K562 (cell line): ENCODE measurements around the gene C1orf167. TPM values are rescaled to one million over a fixed set of nuclear protein-coding genes. Genes with fewer than 3 reads are reported as not detected.

Experiments used
- BACH1 ChIP-seq: fragments of 200-800 bp; sonication (Bioruptor generic); IDR thresholded peaks from 2 replicates; pipeline ENCODE4 v1.6.1; 2016; ENCODE audit warnings: missing genetic modification characterization, missing compliant biosample characterization
- C11orf30 ChIP-seq: fragments of 450-650 bp; IDR thresholded peaks from 2 replicates; pipeline ENCODE4 v1.6.1; 2016; ENCODE audit warnings: low read depth, mild to moderate bottlenecking
- CBFA2T2 ChIP-seq: fragments of 450-650 bp; conservative IDR thresholded peaks from 2 replicates; pipeline ENCODE4 v1.6.1; 2017; ENCODE audit warnings: mild to moderate bottlenecking
- EHMT2 ChIP-seq: fragments of 450-650 bp; IDR thresholded peaks from 2 replicates; pipeline ENCODE4 v1.6.1; 2018; ENCODE audit warnings: antibody characterized with exemption
- FOXA1 ChIP-seq: fragments of 450-650 bp; IDR thresholded peaks from 2 replicates; pipeline ENCODE4 v1.6.1; 2016; ENCODE audit warnings: mild to moderate bottlenecking, borderline replicate concordance
- FUS ChIP-seq: fragments of 200-400 bp; formaldehyde crosslinking; optimal IDR thresholded peaks from 2 replicates; pipeline ENCODE3; 2017; ENCODE audit warnings: low read depth, low read length
- HIVEP1 ChIP-seq: fragments of 250-450 bp; sonication (Bioruptor Pico); IDR thresholded peaks from 2 replicates; pipeline ENCODE4 v1.4.0; 2020; ENCODE audit warnings: mild to moderate bottlenecking
- KLF13 ChIP-seq: fragments of 450-650 bp; IDR thresholded peaks from 2 replicates; pipeline ENCODE4 v1.6.1; 2016; ENCODE audit warnings: missing genetic modification characterization, low read depth, mild to moderate bottlenecking, missing compliant biosample characterization, moderate library complexity, borderline replicate concordance
- MEIS2 ChIP-seq: fragments of 450-650 bp; IDR thresholded peaks from 2 replicates; pipeline ENCODE4 v1.6.1; 2014; ENCODE audit warnings: mild to moderate bottlenecking; ENCODE audit not compliant: partially characterized antibody
- PTTG1 ChIP-seq: fragments of 450-650 bp; IDR thresholded peaks from 2 replicates; pipeline ENCODE4 v1.6.1; 2016; ENCODE audit warnings: low read depth, mild to moderate bottlenecking, missing genetic modification characterization, missing compliant biosample characterization
- PYGO2 ChIP-seq: fragments of 450-650 bp; IDR thresholded peaks from 2 replicates; pipeline ENCODE4 v1.6.1; 2016; ENCODE audit warnings: mild to moderate bottlenecking, missing genetic modification characterization, moderate library complexity, missing compliant biosample characterization
- SLC30A9 ChIP-seq: fragments of 250-450 bp; sonication (Bioruptor Pico); IDR thresholded peaks from 2 replicates; pipeline ENCODE4 v1.8.0; 2022; ENCODE audit warnings: mild to moderate bottlenecking, moderate library complexity
- SMAD2 ChIP-seq: fragments of 150-350 bp; IDR thresholded peaks from 2 replicates; pipeline ENCODE4 v1.6.1; 2014; ENCODE audit warnings: low read depth, mild to moderate bottlenecking, low read length
- ZFP36 ChIP-seq: fragments of 150-350 bp; IDR thresholded peaks from 2 replicates; pipeline ENCODE4 v1.6.1; 2018; ENCODE audit warnings: low read length, low read depth; ENCODE audit not compliant: partially characterized antibody
- ZNF408 ChIP-seq: fragments of 250-450 bp; sonication (Bioruptor Pico); IDR thresholded peaks from 2 replicates; pipeline ENCODE4 v1.4.0; 2020; ENCODE audit warnings: low read depth, mild to moderate bottlenecking, moderate library complexity
- polyA plus RNA-seq, 8 experiments: library from polyadenylated mRNA; depleted of rRNA in 4 of 8; stranded (reverse) in 5 of 8; unstranded in 3 of 8; fragments of >200 nt; fragmentation: Nextera tagmentation in 2 of 8; fragmentation: Illumina TruSeq in 1 of 8; extraction: Ambion mirVana in 2 of 8; extraction: Trizol in 1 of 8; gene quantifications; 2 replicates each; pipeline versions ENCODE4 v1.2.1 to v1.2.3, GENCODE V29; 2011 to 2014; ENCODE audit warnings: inconsistent platforms in 1 of 8, missing spikeins in 1 of 8
- total RNA-seq, 7 experiments: library from RNA; depleted of rRNA in 6 of 7; stranded (reverse); fragments of >200 nt in 6 of 7; fragmentation: Illumina TruSeq in 2 of 7; extraction: Trizol in 2 of 7; gene quantifications; 2 replicates each; pipeline versions ENCODE4 v1.2.1 to v1.2.3, GENCODE V29; 2011 to 2021; ENCODE audit warnings: low replicate concordance in 1 of 7
- TF ChIP-seq, protein P1 (sequence below), 3 experiments: fragments of 200-800 bp in 1 of 3; sonication (Bioruptor generic) in 1 of 3; sonication (generic) in 1 of 3; formaldehyde crosslinking in 1 of 3; IDR thresholded peaks; 2 replicates each; pipeline versions ENCODE4 v1.6.1 to v1.8.0; 2016 to 2022; ENCODE audit warnings: mild to moderate bottlenecking in 2 of 3, missing compliant biosample characterization in 2 of 3, missing genetic modification characterization in 2 of 3, missing genetic modification reagents in 1 of 3
- TF ChIP-seq, protein P2 (sequence below): fragments of 450-650 bp; IDR thresholded peaks from 2 replicates; pipeline ENCODE4 v1.6.1; 2014; ENCODE audit warnings: low read depth, mild to moderate bottlenecking, moderate library complexity, borderline replicate concordance
- TF ChIP-seq, protein P3 (sequence below): fragments of 200-800 bp; sonication (Bioruptor generic); IDR thresholded peaks from 2 replicates; pipeline ENCODE4 v1.6.1; 2016; ENCODE audit warnings: missing genetic modification characterization, missing compliant biosample characterization

Gene C1orf167
- total and polyA plus RNA-seq, 9 of the 15 experiments (the other 6 are each of a cell fraction or from before 2014, with no cell fraction given) = 0.22 to 0.86 (median 0.31) TPM; not detected in 2

DNA sequence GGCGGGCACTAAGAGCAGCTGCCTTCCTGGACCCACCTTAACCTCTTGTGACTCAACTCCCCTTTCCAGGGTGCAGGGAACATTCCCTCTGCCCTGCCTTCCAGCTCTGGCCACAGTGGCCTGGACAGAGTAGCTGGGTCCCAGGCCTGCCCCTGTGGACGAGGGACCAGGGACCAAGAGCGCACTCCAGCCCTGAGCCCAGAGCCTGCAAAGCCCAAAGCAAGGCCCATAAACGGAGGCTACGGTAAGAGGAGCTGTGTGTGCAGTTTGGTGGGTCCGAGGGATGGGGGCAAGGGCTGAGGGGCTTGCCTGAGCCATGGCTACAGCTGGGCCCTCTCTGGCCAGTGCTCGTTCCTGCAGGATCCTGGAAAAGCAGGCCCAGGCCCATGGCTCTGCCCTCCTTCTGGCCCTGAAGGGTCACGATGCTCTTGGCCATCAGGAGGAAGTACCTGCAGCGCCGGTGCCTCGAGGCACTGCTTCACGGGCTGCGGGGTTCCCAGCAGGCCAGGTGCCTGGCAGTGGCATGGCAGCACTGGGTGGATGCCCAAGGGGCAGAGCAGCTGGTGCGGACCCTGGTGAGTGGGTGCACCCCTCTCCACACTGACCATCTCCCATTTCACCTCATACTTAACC, 25.9 kb downstream of the C1orf167 start (continued):
- no peak for TF ChIP-seq KLF13 (tag)
- TF ChIP-seq PTTG1 (tag) = no peak
- TF ChIP-seq HIVEP1 (CRISPR knock-in tag) = no peak
- no peak for TF ChIP-seq FOXA1
- no peak for TF ChIP-seq EHMT2
- no peak for TF ChIP-seq ZFP36
- TF ChIP-seq, protein P1, sequence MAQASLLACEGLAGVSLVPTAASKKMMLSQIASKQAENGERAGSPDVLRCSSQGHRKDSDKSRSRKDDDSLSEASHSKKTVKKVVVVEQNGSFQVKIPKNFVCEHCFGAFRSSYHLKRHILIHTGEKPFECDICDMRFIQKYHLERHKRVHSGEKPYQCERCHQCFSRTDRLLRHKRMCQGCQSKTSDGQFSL (CRISPR knock-in tag; IDR thresholded peaks at IDR 0.05) = no peak
- TF ChIP-seq, protein P1 (tag; IDR thresholded peaks at IDR 0.05) = no peak
- TF ChIP-seq SMAD2 = no peak
- no peak for TF ChIP-seq MEIS2
- TF ChIP-seq, protein P2, sequence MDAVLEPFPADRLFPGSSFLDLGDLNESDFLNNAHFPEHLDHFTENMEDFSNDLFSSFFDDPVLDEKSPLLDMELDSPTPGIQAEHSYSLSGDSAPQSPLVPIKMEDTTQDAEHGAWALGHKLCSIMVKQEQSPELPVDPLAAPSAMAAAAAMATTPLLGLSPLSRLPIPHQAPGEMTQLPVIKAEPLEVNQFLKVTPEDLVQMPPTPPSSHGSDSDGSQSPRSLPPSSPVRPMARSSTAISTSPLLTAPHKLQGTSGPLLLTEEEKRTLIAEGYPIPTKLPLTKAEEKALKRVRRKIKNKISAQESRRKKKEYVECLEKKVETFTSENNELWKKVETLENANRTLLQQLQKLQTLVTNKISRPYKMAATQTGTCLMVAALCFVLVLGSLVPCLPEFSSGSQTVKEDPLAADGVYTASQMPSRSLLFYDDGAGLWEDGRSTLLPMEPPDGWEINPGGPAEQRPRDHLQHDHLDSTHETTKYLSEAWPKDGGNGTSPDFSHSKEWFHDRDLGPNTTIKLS = no peak
- TF ChIP-seq, protein P3, sequence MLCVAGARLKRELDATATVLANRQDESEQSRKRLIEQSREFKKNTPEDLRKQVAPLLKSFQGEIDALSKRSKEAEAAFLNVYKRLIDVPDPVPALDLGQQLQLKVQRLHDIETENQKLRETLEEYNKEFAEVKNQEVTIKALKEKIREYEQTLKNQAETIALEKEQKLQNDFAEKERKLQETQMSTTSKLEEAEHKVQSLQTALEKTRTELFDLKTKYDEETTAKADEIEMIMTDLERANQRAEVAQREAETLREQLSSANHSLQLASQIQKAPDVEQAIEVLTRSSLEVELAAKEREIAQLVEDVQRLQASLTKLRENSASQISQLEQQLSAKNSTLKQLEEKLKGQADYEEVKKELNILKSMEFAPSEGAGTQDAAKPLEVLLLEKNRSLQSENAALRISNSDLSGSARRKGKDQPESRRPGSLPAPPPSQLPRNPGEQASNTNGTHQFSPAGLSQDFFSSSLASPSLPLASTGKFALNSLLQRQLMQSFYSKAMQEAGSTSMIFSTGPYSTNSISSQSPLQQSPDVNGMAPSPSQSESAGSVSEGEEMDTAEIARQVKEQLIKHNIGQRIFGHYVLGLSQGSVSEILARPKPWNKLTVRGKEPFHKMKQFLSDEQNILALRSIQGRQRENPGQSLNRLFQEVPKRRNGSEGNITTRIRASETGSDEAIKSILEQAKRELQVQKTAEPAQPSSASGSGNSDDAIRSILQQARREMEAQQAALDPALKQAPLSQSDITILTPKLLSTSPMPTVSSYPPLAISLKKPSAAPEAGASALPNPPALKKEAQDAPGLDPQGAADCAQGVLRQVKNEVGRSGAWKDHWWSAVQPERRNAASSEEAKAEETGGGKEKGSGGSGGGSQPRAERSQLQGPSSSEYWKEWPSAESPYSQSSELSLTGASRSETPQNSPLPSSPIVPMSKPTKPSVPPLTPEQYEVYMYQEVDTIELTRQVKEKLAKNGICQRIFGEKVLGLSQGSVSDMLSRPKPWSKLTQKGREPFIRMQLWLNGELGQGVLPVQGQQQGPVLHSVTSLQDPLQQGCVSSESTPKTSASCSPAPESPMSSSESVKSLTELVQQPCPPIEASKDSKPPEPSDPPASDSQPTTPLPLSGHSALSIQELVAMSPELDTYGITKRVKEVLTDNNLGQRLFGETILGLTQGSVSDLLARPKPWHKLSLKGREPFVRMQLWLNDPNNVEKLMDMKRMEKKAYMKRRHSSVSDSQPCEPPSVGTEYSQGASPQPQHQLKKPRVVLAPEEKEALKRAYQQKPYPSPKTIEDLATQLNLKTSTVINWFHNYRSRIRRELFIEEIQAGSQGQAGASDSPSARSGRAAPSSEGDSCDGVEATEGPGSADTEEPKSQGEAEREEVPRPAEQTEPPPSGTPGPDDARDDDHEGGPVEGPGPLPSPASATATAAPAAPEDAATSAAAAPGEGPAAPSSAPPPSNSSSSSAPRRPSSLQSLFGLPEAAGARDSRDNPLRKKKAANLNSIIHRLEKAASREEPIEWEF (CRISPR knock-in tag) = no peak
- TF ChIP-seq ZNF408 (CRISPR knock-in tag) = no peak
- TF ChIP-seq CBFA2T2 = no peak
- no peak for TF ChIP-seq SLC30A9 (CRISPR knock-in tag)
- no peak for TF ChIP-seq C11orf30
- TF ChIP-seq FUS = no peak
- no peak for TF ChIP-seq PYGO2 (tag)
- TF ChIP-seq BACH1 = no peak
